Activated T-helper 2 cell treated with anti-CD3 and anti-CD28 coated beads, Interferon-gamma antibody, Interleukin-2, Interleukin-4, amounts not matched to agents 10 μg/mL and 5 μg/mL and 100 μg/mL, durations not matched to agents 14 hours and 24 hours and 36 hours (primary cell): ENCODE results near the gene POU4F2. TPM values are rescaled to one million over a fixed set of nuclear protein-coding genes. Genes with fewer than 3 reads are reported as not detected.

Source experiments
- DNase-seq: peaks from one replicate; pipeline ENCODE4 v3.0.0; 2021; ENCODE audit warnings: low spot score
- H3K27ac Mint-ChIP-seq: one replicate; pipeline ENCODE4 v1.8.0; 2021; ENCODE audit warnings: mixed read lengths
- H3K27me3 Mint-ChIP-seq: one replicate; pipeline ENCODE4 v1.8.0; 2021; ENCODE audit warnings: low read depth, mixed read lengths
- H3K36me3 Mint-ChIP-seq: one replicate; pipeline ENCODE4 v1.8.0; 2021; ENCODE audit warnings: low read depth, mixed read lengths
- H3K4me1 Mint-ChIP-seq: one replicate; pipeline ENCODE4 v1.8.0; 2021; ENCODE audit warnings: low read depth, mixed read lengths
- H3K4me3 Mint-ChIP-seq: one replicate; pipeline ENCODE4 v1.8.0; 2021; ENCODE audit warnings: low read depth, mild to moderate bottlenecking, moderate library complexity, mixed read lengths
- H3K9me3 Mint-ChIP-seq: one replicate; pipeline ENCODE4 v1.8.0; 2021; ENCODE audit warnings: mixed read lengths
- intact Hi-C: fragments of 100-400 bp; cut with micrococcal nuclease; formaldehyde crosslinking; loops from one replicate; pipeline ENCODE4 v1.15.1; 2023
- total RNA-seq: library from RNA; stranded (reverse); gene quantifications from 2 replicates; pipeline ENCODE4 v1.2.3, GENCODE V29; 2022

The POU4F2 gene, protein sequence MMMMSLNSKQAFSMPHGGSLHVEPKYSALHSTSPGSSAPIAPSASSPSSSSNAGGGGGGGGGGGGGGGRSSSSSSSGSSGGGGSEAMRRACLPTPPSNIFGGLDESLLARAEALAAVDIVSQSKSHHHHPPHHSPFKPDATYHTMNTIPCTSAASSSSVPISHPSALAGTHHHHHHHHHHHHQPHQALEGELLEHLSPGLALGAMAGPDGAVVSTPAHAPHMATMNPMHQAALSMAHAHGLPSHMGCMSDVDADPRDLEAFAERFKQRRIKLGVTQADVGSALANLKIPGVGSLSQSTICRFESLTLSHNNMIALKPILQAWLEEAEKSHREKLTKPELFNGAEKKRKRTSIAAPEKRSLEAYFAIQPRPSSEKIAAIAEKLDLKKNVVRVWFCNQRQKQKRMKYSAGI
- total RNA-seq: not detected in 2 replicates

DNA sequence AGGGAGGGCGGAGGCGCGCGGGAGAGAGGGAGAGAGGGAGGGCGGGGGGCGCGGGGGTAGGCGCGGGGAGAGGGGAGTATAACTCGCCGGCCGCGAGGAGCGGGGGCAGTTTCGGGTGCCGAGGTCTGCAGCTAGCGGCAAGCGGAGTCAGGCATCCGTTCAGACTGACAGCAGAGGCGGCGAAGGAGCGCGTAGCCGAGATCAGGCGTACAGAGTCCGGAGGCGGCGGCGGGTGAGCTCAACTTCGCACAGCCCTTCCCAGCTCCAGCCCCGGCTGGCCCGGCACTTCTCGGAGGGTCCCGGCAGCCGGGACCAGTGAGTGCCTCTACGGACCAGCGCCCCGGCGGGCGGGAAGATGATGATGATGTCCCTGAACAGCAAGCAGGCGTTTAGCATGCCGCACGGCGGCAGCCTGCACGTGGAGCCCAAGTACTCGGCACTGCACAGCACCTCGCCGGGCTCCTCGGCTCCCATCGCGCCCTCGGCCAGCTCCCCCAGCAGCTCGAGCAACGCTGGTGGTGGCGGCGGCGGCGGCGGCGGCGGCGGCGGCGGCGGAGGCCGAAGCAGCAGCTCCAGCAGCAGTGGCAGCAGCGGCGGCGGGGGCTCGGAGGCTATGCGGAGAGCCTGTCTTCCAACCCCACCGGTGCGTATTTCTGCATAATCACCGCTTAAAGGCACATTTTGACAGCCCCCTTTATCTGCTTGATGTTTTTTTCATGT, at the start of gene POU4F2:
Gene POU4F2 (plus strand): TSS at position 108 of the 720 bp plus-strand sequence. CDS start 248 bp downstream, at position 356.
- H3K27ac Mint-ChIP-seq: no peak within 1 kb of the TSS
- H3K36me3 Mint-ChIP-seq: no peaks in the 10 kb centered on the region
- no peaks in the 10 kb centered on the region for H3K4me1 Mint-ChIP-seq
- H3K9me3 Mint-ChIP-seq: no peaks in the 10 kb centered on the region
- H3K27me3 Mint-ChIP-seq: peaks cover 82% of the 10 kb centered on the region
- no peak for DNase-seq
- H3K4me3 Mint-ChIP-seq: no peak within 1 kb of the TSS
- intact Hi-C loops: no loop called here

GRCh38 chr4:146590801-146591200, 47.9 kb upstream of the POU4F2 start:
- Mint-ChIP-seq H3K9me3 (peaks cover 7% of the 10 kb centered on the region), H3K4me1 (no peaks in the 10 kb centered on the region), H3K27me3 (peaks cover 7% of the 10 kb centered on the region), H3K36me3 (no peaks in the 10 kb centered on the region), H3K4me3 (no peak overlapping the region), H3K27ac (no peak overlapping the region)
- DNase-seq: no peak
- intact Hi-C loops: no loop called here

- Mint-ChIP-seq H3K27me3 (peaks cover 3% of the 10 kb centered on the region), H3K36me3 (no peaks in the 10 kb centered on the region), H3K4me1 (no peaks in the 10 kb centered on the region), H3K27ac (no peak overlapping the region), H3K9me3 (peaks cover 7% of the 10 kb centered on the region), H3K4me3 (no peak overlapping the region)
- intact Hi-C loops: no loop called here
- no peak for DNase-seq
Observed at GRCh38 chr4:146592019-146592418, 46.7 kb upstream of the POU4F2 start.

DNA sequence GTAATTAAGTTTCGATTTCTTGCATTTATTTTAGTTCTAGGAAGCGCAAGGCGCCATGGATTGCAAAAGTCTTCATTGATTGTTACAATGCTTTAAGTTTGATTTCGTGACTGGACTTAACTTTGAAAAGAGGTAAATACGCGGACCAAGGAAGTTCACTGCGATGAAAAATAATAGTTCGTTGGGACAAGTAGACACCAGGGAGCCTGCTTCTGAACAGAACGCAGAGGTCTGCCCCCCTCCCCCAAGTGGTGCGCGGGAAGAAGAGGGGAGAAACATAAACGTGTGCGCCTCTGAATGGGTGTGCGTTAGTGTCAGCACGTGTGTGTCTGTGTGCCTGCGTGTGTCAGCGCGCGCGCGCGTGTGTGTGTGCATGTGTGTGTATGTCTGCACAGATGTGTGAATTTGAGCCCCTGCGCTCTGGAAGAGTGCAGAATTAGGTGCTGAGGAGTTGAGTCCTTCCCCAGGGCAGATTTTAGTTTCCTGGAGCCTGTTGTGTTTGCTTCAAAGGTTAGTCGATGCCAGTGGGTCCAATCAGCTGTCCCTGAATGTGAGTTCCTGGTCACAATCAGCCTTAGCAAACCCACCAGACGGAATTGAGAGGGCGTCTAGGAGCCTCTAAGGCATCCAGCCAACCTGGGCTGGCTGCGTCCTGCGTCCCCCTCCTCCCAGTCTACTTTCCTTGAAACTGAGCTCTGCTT, 5.8 kb upstream of the POU4F2 start:
- DNase-seq: no peak
- Mint-ChIP-seq H3K36me3 (no peaks in the 10 kb centered on the region), H3K4me1 (no peaks in the 10 kb centered on the region), H3K9me3 (no peaks in the 10 kb centered on the region), H3K27ac (no peak overlapping the region), H3K4me3 (no peak overlapping the region), H3K27me3 (peaks cover 82% of the 10 kb centered on the region)
- intact Hi-C loops: no loop called here

- H3K4me1 Mint-ChIP-seq: no peaks in the 10 kb centered on the region
- no peak for DNase-seq
- H3K9me3 Mint-ChIP-seq: no peaks in the 10 kb centered on the region
- peaks cover 87% of the 10 kb centered on the region for H3K27me3 Mint-ChIP-seq
- intact Hi-C loops: no loop called here
- H3K27ac Mint-ChIP-seq: no peak overlapping the region
- H3K4me3 Mint-ChIP-seq: no peak overlapping the region
- no peaks in the 10 kb centered on the region for H3K36me3 Mint-ChIP-seq
Observed at GRCh38 chr4:146633471-146633800, 5.3 kb upstream of the POU4F2 start.

DNA sequence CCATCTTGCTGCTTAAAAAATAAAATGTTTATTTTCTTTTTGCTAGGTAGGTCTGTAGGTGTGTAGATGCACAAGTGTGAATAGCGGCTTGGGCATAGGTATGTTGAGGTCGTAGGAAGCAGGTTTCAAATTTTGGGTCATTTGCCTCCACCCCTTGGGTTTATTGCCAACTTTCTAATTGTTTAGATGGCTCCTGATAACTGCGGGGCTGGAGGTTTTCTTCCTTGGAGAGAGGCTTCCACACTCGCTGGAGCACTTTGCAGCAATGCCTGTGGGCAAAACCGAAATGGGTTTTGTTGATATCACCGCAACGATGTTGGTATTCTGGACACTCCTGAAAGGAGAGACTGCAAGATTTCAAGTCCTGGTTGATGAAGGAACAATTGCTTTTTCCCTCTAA, 3.9 kb upstream of the POU4F2 start:
- no peak for DNase-seq
- no peaks in the 10 kb centered on the region for H3K36me3 Mint-ChIP-seq
- peaks cover 84% of the 10 kb centered on the region for H3K27me3 Mint-ChIP-seq

GRCh38 chr4:146637621-146638332, 916 bp upstream of the POU4F2 start:
- intact Hi-C loops: loop anchor here (2.0 kb wide), 2 partner anchors 17 to 297 kb away; no protein-coding TSS in a partner anchor
- peaks cover 86% of the 10 kb centered on the region for H3K27me3 Mint-ChIP-seq
- H3K9me3 Mint-ChIP-seq: no peaks in the 10 kb centered on the region
- no peak overlapping the region for H3K4me3 Mint-ChIP-seq
- no peaks in the 10 kb centered on the region for H3K4me1 Mint-ChIP-seq
- no peak overlapping the region for H3K27ac Mint-ChIP-seq
- DNase-seq: no peak
- no peaks in the 10 kb centered on the region for H3K36me3 Mint-ChIP-seq

More for the DNA sequence above, 3.9 kb upstream of the POU4F2 start:
- no peaks in the 10 kb centered on the region for H3K4me1 Mint-ChIP-seq
- no peak overlapping the region for H3K4me3 Mint-ChIP-seq
- intact Hi-C loops: no loop called here
- H3K9me3 Mint-ChIP-seq: no peaks in the 10 kb centered on the region
- no peak overlapping the region for H3K27ac Mint-ChIP-seq

- no peaks in the 10 kb centered on the region for H3K36me3 Mint-ChIP-seq
- H3K27ac Mint-ChIP-seq: no peak overlapping the region
- intact Hi-C loops: no loop called here
- DNase-seq: no peak
- no peak overlapping the region for H3K4me3 Mint-ChIP-seq
- H3K27me3 Mint-ChIP-seq: peaks cover 84% of the 10 kb centered on the region
- no peaks in the 10 kb centered on the region for H3K9me3 Mint-ChIP-seq
- H3K4me1 Mint-ChIP-seq: no peaks in the 10 kb centered on the region
Observed at GRCh38 chr4:146638333-146638785, 334 bp upstream of the POU4F2 start.

DNA sequence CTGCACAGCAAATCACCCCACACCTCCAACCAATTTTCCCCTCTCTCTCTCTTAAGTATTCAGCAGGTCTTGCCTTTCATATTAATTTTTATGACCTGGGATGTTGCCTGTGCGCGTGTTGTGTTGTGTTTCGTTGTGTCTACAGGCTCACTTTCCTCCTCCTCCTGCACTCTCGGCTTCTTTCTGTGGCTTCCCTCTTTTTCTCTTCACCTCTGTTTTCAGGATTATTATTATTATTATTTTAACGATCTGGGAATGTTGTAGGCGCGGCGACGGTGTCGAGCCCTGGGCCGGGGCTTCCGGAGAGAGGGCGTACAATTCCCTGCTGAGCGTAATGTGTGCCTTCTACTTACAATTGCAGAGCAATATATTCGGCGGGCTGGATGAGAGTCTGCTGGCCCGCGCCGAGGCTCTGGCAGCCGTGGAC, 826 bp downstream of the POU4F2 start:
- Mint-ChIP-seq H3K4me1 (no peaks in the 10 kb centered on the region), H3K27me3 (peaks cover 83% of the 10 kb centered on the region), H3K27ac (no peak overlapping the region), H3K4me3 (no peak overlapping the region), H3K9me3 (no peaks in the 10 kb centered on the region), H3K36me3 (no peaks in the 10 kb centered on the region)
- no peak for DNase-seq
- intact Hi-C loops: no loop called here

DNA sequence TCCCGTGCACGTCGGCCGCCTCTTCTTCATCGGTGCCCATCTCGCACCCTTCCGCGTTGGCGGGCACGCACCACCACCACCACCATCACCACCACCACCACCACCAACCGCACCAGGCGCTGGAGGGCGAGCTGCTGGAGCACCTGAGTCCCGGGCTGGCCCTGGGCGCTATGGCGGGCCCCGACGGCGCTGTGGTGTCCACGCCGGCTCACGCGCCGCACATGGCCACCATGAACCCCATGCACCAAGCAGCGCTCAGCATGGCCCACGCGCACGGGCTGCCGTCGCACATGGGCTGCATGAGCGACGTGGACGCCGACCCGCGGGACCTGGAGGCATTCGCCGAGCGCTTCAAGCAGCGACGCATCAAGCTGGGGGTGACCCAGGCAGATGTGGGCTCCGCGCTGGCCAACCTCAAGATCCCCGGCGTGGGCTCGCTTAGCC, 1.4 kb downstream of the POU4F2 start:
- Mint-ChIP-seq H3K36me3 (no peaks in the 10 kb centered on the region), H3K9me3 (no peaks in the 10 kb centered on the region), H3K27me3 (peaks cover 83% of the 10 kb centered on the region), H3K27ac (no peak overlapping the region), H3K4me3 (no peak overlapping the region), H3K4me1 (no peaks in the 10 kb centered on the region)
- intact Hi-C loops: no loop called here
- DNase-seq: no peak

DNA sequence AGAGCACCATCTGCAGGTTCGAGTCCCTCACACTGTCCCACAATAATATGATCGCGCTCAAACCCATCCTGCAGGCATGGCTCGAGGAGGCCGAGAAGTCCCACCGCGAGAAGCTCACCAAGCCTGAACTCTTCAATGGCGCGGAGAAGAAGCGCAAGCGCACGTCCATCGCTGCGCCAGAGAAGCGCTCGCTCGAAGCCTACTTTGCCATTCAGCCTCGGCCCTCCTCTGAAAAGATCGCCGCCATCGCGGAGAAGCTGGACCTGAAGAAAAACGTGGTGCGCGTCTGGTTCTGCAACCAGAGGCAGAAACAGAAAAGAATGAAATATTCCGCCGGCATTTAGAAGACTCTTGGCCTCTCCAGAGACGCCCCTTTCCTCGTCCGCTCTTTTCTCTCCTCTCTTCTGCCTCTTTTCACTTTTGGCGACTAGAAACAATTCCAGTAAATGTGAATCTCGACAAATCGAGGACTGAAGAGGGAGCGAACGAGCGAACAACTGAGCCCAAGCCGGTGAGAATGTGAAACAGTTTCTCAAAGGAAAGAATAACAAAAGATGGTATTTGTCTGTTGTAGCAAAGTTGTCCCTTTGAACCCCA, 1.9 kb downstream of the POU4F2 start:
- peak overlapping the region; percentile 38 for H3K27ac Mint-ChIP-seq

GRCh38 chr4:146641762-146642161, 3.1 kb downstream of the POU4F2 start:
- intact Hi-C loops: no loop called here

More for the DNA sequence above, 1.9 kb downstream of the POU4F2 start:
- H3K36me3 Mint-ChIP-seq: no peaks in the 10 kb centered on the region
- intact Hi-C loops: no loop called here
- H3K9me3 Mint-ChIP-seq: no peaks in the 10 kb centered on the region
- H3K4me1 Mint-ChIP-seq: no peaks in the 10 kb centered on the region
- H3K4me3 Mint-ChIP-seq: no peak overlapping the region
- H3K27me3 Mint-ChIP-seq: peaks cover 80% of the 10 kb centered on the region
- DNase-seq: no peak

More at GRCh38 chr4:146641762-146642161, 3.1 kb downstream of the POU4F2 start:
- Mint-ChIP-seq H3K27me3 (peaks cover 80% of the 10 kb centered on the region), H3K4me1 (no peaks in the 10 kb centered on the region), H3K9me3 (no peaks in the 10 kb centered on the region), H3K4me3 (no peak overlapping the region), H3K27ac (no peak overlapping the region), H3K36me3 (no peaks in the 10 kb centered on the region)
- DNase-seq: no peak
